Fibroblast of peridontal ligament (primary cell): ENCODE data around the gene WDR27.

Source experiments
- DNase-seq: peaks from one replicate; pipeline ENCODE4 v3.0.0-alpha.2; 2010; ENCODE audit errors: extremely low read depth

WDR27 gene

GRCh38 chr6:169701954-169702839 lies at the start of gene WDR27, which contains the start of gene C6orf120:
TSS of gene WDR27 (minus strand) at chr6:169702029. CDS start at chr6:169689005, 13,024 bp downstream.
TSS of gene C6orf120 (plus strand) at chr6:169702126. CDS start at chr6:169702460, 334 bp downstream.
- DNase-seq: peak; percentile 93

- DNase-seq: no peak
These were observed 44.7 kb upstream of the WDR27 start for GRCh38 chr6:169746556-169746955.

- DNase-seq: no peak
These were observed 43.6 kb upstream of the WDR27 start for GRCh38 chr6:169745405-169745804.

- DNase-seq: no peak
These were observed 39.5 kb upstream of the WDR27 start for GRCh38 chr6:169741344-169741743.

GRCh38 chr6:169738976-169739529 lies 37.2 kb upstream of the WDR27 start:
- DNase-seq: peak; percentile 4

- peak; percentile 59 for DNase-seq
These were observed 36.6 kb upstream of the WDR27 start for GRCh38 chr6:169738204-169738975.

- no peak for DNase-seq
These were observed 28.1 kb upstream of the WDR27 start for GRCh38 chr6:169729961-169730360.

- DNase-seq: no peak
These were observed 25.1 kb upstream of the WDR27 start for GRCh38 chr6:169726963-169727362.

GRCh38 chr6:169726049-169726400 lies 24.2 kb upstream of the WDR27 start:
- DNase-seq: no peak

- DNase-seq: peak; percentile 67
These were observed 23.6 kb upstream of the WDR27 start for GRCh38 chr6:169725125-169726048.

- peak; percentile 20 for DNase-seq
These were observed 22.8 kb upstream of the WDR27 start, which contains the start of gene PHF10 for GRCh38 chr6:169724494-169725124. TSS of gene PHF10 (minus strand) at chr6:169724500. CDS start at chr6:169723931, 569 bp downstream.

GRCh38 chr6:169723991-169724493 lies 22.2 kb upstream of the WDR27 start:
- no peak for DNase-seq

GRCh38 chr6:169723200-169723909 lies 21.5 kb upstream of the WDR27 start:
- DNase-seq: peak; percentile 66

GRCh38 chr6:169722362-169723199 lies 20.8 kb upstream of the WDR27 start:
- peak; percentile 48 for DNase-seq

- no peak for DNase-seq
These were observed 18.5 kb upstream of the WDR27 start for GRCh38 chr6:169720207-169720855.

GRCh38 chr6:169719117-169719516 lies 17.3 kb upstream of the WDR27 start:
- no peak for DNase-seq

GRCh38 chr6:169714595-169714994 lies 12.8 kb upstream of the WDR27 start:
- no peak for DNase-seq

GRCh38 chr6:169714178-169714577 lies 12.3 kb upstream of the WDR27 start:
- no peak for DNase-seq
